CD14-positive monocyte (primary cell): ENCODE results near the gene GSDME. TPM values are rescaled to one million over a fixed set of nuclear protein-coding genes. Genes with fewer than 3 reads are reported as not detected.

Experiments used
- DNase-seq, 3 donors: peaks; one replicate each; pipeline ENCODE4 v3.0.0-alpha.2; 2011 to 2022
- H2AFZ ChIP-seq: 2 replicates; pipeline ENCODE4 v1.6.0; 2012; ENCODE audit warnings: mild to moderate bottlenecking, low read depth, low read length, inconsistent platforms; ENCODE audit not compliant: insufficient read depth, poor library complexity, severe bottlenecking
- H3K27ac ChIP-seq, 2 donors: 1 replicate in 1 of 2; 2 replicates in 1 of 2; pipeline ENCODE4 v1.5.1; 2012 to 2013; ENCODE audit warnings: low read length in 2 of 2, control low read depth in 1 of 2, inconsistent platforms in 1 of 2, low read depth in 1 of 2, mild to moderate bottlenecking in 1 of 2
- H3K27me3 ChIP-seq, 2 donors: one replicate each; pipeline versions ENCODE4 v1.6.0 to v1.6.1; 2011 to 2013; ENCODE audit warnings: low read length in 2 of 2; ENCODE audit not compliant: control insufficient read depth in 2 of 2, insufficient read depth in 2 of 2
- H3K36me3 ChIP-seq, 2 donors: replicated peaks in 1 of 2; 1 replicate in 1 of 2; 2 replicates in 1 of 2; pipeline versions ENCODE4 v1.5.1 to v1.6.1; 2012 to 2013; ENCODE audit warnings: low read length in 2 of 2, control low read depth in 1 of 2, inconsistent platforms in 1 of 2, mild to moderate bottlenecking in 1 of 2; ENCODE audit not compliant: insufficient read depth in 2 of 2, control insufficient read depth in 1 of 2
- H3K4me1 ChIP-seq, 2 donors: 1 replicate in 1 of 2; 2 replicates in 1 of 2; pipeline versions ENCODE4 v1.5.1 to v1.6.1; 2012 to 2013; ENCODE audit warnings: low read length in 2 of 2, control low read depth in 1 of 2, inconsistent platforms in 1 of 2, mild to moderate bottlenecking in 1 of 2, moderate library complexity in 1 of 2; ENCODE audit not compliant: insufficient read depth in 2 of 2, control insufficient read depth in 1 of 2
- H3K4me2 ChIP-seq: replicated peaks from 2 replicates; pipeline ENCODE3; 2012; ENCODE audit warnings: low read length, moderate library complexity, mild to moderate bottlenecking; ENCODE audit not compliant: poor library complexity, severe bottlenecking; ENCODE audit errors: extremely low read depth
- H3K4me3 ChIP-seq, 3 experiments: fragments of 200-600 bp in 1 of 3; sonication (generic) in 1 of 3; replicated peaks in 1 of 3; 1 replicate in 2 of 3; 2 replicates in 1 of 3; pipeline ENCODE4 v1.5.1; 2011 to 2013; ENCODE audit warnings: low read length in 3 of 3, mild to moderate bottlenecking in 3 of 3, control low read depth in 2 of 3, low read depth in 2 of 3, inconsistent platforms in 1 of 3, moderate library complexity in 1 of 3
- H3K79me2 ChIP-seq: 2 replicates; pipeline ENCODE4 v1.6.0; 2012; ENCODE audit warnings: mild to moderate bottlenecking, control low read depth, inconsistent platforms, low read length, moderate library complexity; ENCODE audit not compliant: insufficient read depth
- H3K9ac ChIP-seq: 2 replicates; pipeline ENCODE4 v1.6.0; 2017; ENCODE audit warnings: low read length, mild to moderate bottlenecking; ENCODE audit not compliant: insufficient read depth, poor library complexity, severe bottlenecking
- H3K9me3 ChIP-seq, 2 donors: replicated peaks in 1 of 2; 1 replicate in 1 of 2; 2 replicates in 1 of 2; pipeline versions ENCODE4 v1.5.1 to v1.6.1; 2012 to 2013; ENCODE audit warnings: low read length in 2 of 2, control low read depth in 1 of 2; ENCODE audit not compliant: control insufficient read depth in 1 of 2, insufficient read depth in 1 of 2
- H4K20me1 ChIP-seq: 2 replicates; pipeline ENCODE4 v1.6.0; 2012; ENCODE audit warnings: mild to moderate bottlenecking, low read length, control low read depth, moderate library complexity; ENCODE audit not compliant: insufficient read depth
- H3K27ac Mint-ChIP-seq, 7 donors: one replicate each; pipeline ENCODE4 v1.8.0; 2020; ENCODE audit warnings: mild to moderate bottlenecking in 7 of 7, mixed read lengths in 7 of 7, moderate library complexity in 6 of 7, inconsistent platforms in 2 of 7
- H3K27me3 Mint-ChIP-seq, 3 donors: one replicate each; pipeline ENCODE4 v1.8.0; 2021 to 2022; ENCODE audit warnings: low read depth in 3 of 3, mild to moderate bottlenecking in 3 of 3, mixed read lengths in 3 of 3, moderate library complexity in 3 of 3, inconsistent platforms in 1 of 3
- H3K36me3 Mint-ChIP-seq, 2 donors: one replicate each; pipeline ENCODE4 v1.8.0; 2020; ENCODE audit warnings: mixed read lengths in 2 of 2, inconsistent platforms in 1 of 2, mild to moderate bottlenecking in 1 of 2
- H3K4me1 Mint-ChIP-seq: one replicate; pipeline ENCODE4 v1.8.0; 2020; ENCODE audit warnings: mild to moderate bottlenecking, mixed read lengths
- H3K4me3 Mint-ChIP-seq, 2 donors: one replicate each; pipeline ENCODE4 v1.8.0; 2020; ENCODE audit warnings: mild to moderate bottlenecking in 2 of 2, mixed read lengths in 2 of 2, moderate library complexity in 1 of 2
- H3K9me3 Mint-ChIP-seq, 7 donors: one replicate each; pipeline ENCODE4 v1.8.0; 2020 to 2022; ENCODE audit warnings: mixed read lengths in 7 of 7, mild to moderate bottlenecking in 6 of 7, moderate library complexity in 6 of 7, inconsistent platforms in 2 of 7
- CTCF ChIP-seq: fragments of 200-600 bp; IDR thresholded peaks from one replicate; pipeline ENCODE4 v1.8.0; 2022; ENCODE audit warnings: antibody characterized with exemption, mild to moderate bottlenecking
- WGBS: methylation state at CpG from one replicate; pipeline ENCODE4 v1.1.5; 2013; ENCODE audit warnings: missing lambda C conversion rate; ENCODE audit not compliant: insufficient coverage; 5-methylcytosine and 5-hydroxymethylcytosine counted together
- intact Hi-C, 2 donors: fragments of 100-400 bp; cut with micrococcal nuclease; formaldehyde crosslinking; loops; one replicate each; pipeline versions ENCODE4 v1.15.0 to v1.15.1; 2023
- polyA plus RNA-seq, 3 donors: library from polyadenylated mRNA; depleted of rRNA in 1 of 3; unstranded in 2 of 3; stranded (reverse) in 1 of 3; fragments of 300-500 nt in 2 of 3; fragments of >200 nt in 1 of 3; fragmentation: Illumina TruSeq in 2 of 3; gene quantifications; 1 replicate in 2 of 3; 2 replicates in 1 of 3; pipeline ENCODE4 v1.2.3, GENCODE V29; 2012 to 2021

GSDME gene
- polyA plus RNA-seq, 3 donors, result 1.3 to 2.3 TPM; not detected in 1

- Histone ChIP-seq H3K27ac (no peak overlapping the region), H3K4me3 (no peak overlapping the region), H3K36me3 (no peaks in the 10 kb centered on the region), H3K9ac (no peak overlapping the region), H3K4me1 (no peaks in the 10 kb centered on the region), H3K79me2 (no peaks in the 10 kb centered on the region), H3K27me3 (no peaks in the 10 kb centered on the region), H2AFZ (no peak overlapping the region), H3K9me3 (no peaks in the 10 kb centered on the region), H3K4me2 (no peak overlapping the region), H4K20me1 (no peaks in the 10 kb centered on the region)
- Mint-ChIP-seq H3K4me3 (no peak overlapping the region), H3K9me3 (peaks cover 0 to 2% (median 0%) of the 10 kb centered on the region in 7 donors), H3K27ac (no peak overlapping the region), H3K27me3 (no peaks in the 10 kb centered on the region), H3K36me3 (no peaks in the 10 kb centered on the region), H3K4me1 (no peaks in the 10 kb centered on the region)
- intact Hi-C loops, result loop anchor here in 1 of 2 donors (10.0 kb wide), 1 partner anchor 966 kb away; no protein-coding TSS in a partner anchor
- WGBS, result no CpG with 5 or more reads among the region's 2 CpGs
- no peak for DNase-seq
- TF ChIP-seq CTCF, result no peak
Observed at GRCh38 chr7:24660546-24660945, 96.7 kb downstream of the GSDME start.

GRCh38 chr7:24659505-24659904, 97.8 kb downstream of the GSDME start:
- no peak overlapping the region for H2AFZ ChIP-seq
- intact Hi-C loops, result no loop called here
- H3K4me1 ChIP-seq, result no peaks in the 10 kb centered on the region
- H3K9ac ChIP-seq, result no peak overlapping the region
- Mint-ChIP-seq H3K27me3 (no peaks in the 10 kb centered on the region), H3K9me3 (peaks cover 0 to 2% (median 0%) of the 10 kb centered on the region in 7 donors), H3K27ac (no peak overlapping the region), H3K4me1 (no peaks in the 10 kb centered on the region), H3K36me3 (no peaks in the 10 kb centered on the region), H3K4me3 (no peak overlapping the region)
- no peak for DNase-seq
- H3K36me3 ChIP-seq, result no peaks in the 10 kb centered on the region
- H3K27me3 ChIP-seq, result no peaks in the 10 kb centered on the region
- no peak overlapping the region for H3K4me2 ChIP-seq
- no peaks in the 10 kb centered on the region for H3K79me2 ChIP-seq
- no peak for TF ChIP-seq CTCF
- no peaks in the 10 kb centered on the region for H3K9me3 ChIP-seq
- H3K27ac ChIP-seq, result no peak overlapping the region
- WGBS, result no CpG with 5 or more reads among the region's 2 CpGs
- H4K20me1 ChIP-seq, result no peaks in the 10 kb centered on the region
- no peak overlapping the region for H3K4me3 ChIP-seq
